HepG2 (cell line): ENCODE measurements around the gene VEZT. TPM values are rescaled to one million over a fixed set of nuclear protein-coding genes. Genes with fewer than 3 reads are reported as not detected.

ENCODE experiments used
- DMAP1 ChIP-seq: IDR thresholded peaks from 2 replicates; pipeline ENCODE4 v1.6.1; 2016
- EZH2 ChIP-seq: conservative IDR thresholded peaks from 2 replicates; pipeline ENCODE4 v1.6.1; 2012; ENCODE audit warnings: mild to moderate bottlenecking, low read depth, low read length, moderate library complexity
- FOXP1 ChIP-seq, 2 experiments: fragments of 450-650 bp in 1 of 2; IDR thresholded peaks; 2 replicates each; pipeline ENCODE4 v1.6.1; 2017 to 2018; ENCODE audit warnings: antibody characterized with exemption in 1 of 2
- KAT8 ChIP-seq: IDR thresholded peaks from 2 replicates; pipeline ENCODE4 v1.6.1; 2016; ENCODE audit warnings: missing genetic modification reagents, missing compliant biosample characterization
- KLF12 ChIP-seq: sonication (generic); formaldehyde crosslinking; IDR thresholded peaks from 2 replicates; pipeline ENCODE4 v1.4.0; 2020; ENCODE audit warnings: missing genetic modification reagents, borderline replicate concordance
- MEIS1 ChIP-seq: sonication (generic); formaldehyde crosslinking; IDR thresholded peaks from 2 replicates; pipeline ENCODE4 v1.9.0; 2021; ENCODE audit warnings: mild to moderate bottlenecking, missing genetic modification reagents, moderate library complexity, borderline replicate concordance
- NCOA2 ChIP-seq: sonication (generic); formaldehyde crosslinking; IDR thresholded peaks from 2 replicates; pipeline ENCODE4 v1.8.0; 2022; ENCODE audit warnings: inconsistent platforms
- SALL1 ChIP-seq: sonication (generic); formaldehyde crosslinking; IDR thresholded peaks from 2 replicates; pipeline ENCODE4 v1.8.0; 2022; ENCODE audit warnings: mild to moderate bottlenecking, missing genetic modification reagents
- SIX4 ChIP-seq: sonication (generic); formaldehyde crosslinking; IDR thresholded peaks from 2 replicates; pipeline ENCODE4 v1.4.0; 2020; ENCODE audit warnings: missing genetic modification reagents
- SSRP1 ChIP-seq: IDR thresholded peaks from 2 replicates; pipeline ENCODE4 v1.6.1; 2016; ENCODE audit warnings: control low read depth
- THAP11 ChIP-seq: IDR thresholded peaks from 2 replicates; pipeline ENCODE4 v1.6.1; 2016; ENCODE audit warnings: missing biosample characterization, missing genetic modification reagents
- ZBTB42 ChIP-seq: sonication (generic); formaldehyde crosslinking; IDR thresholded peaks from 2 replicates; pipeline ENCODE4 v1.5.0; 2020; ENCODE audit warnings: mild to moderate bottlenecking, missing genetic modification reagents
- ZNF282 ChIP-seq: fragments of 450-650 bp; IDR thresholded peaks from 2 replicates; pipeline ENCODE4 v1.6.1; 2018; ENCODE audit not compliant: partially characterized antibody
- ZNF501 ChIP-seq: sonication (generic); formaldehyde crosslinking; IDR thresholded peaks from 2 replicates; pipeline ENCODE4 v1.5.1; 2020; ENCODE audit warnings: mild to moderate bottlenecking, moderate library complexity, missing genetic modification reagents
- ZNF800 ChIP-seq: sonication (generic); formaldehyde crosslinking; IDR thresholded peaks from 2 replicates; pipeline ENCODE4 v1.4.0; 2020; ENCODE audit warnings: missing genetic modification reagents
- polyA plus RNA-seq, 8 experiments: library from polyadenylated mRNA; depleted of rRNA in 3 of 8; stranded (reverse) in 7 of 8; unstranded in 1 of 8; fragments of >200 nt; fragmentation: Illumina TruSeq in 4 of 8; extraction: Trizol in 4 of 8; gene quantifications; 2 replicates each; pipeline versions ENCODE4 v1.2.1 to v1.2.3, GENCODE V29; 2011 to 2016; ENCODE audit warnings: low read depth in 4 of 8, missing spikeins in 1 of 8, mixed read lengths in 1 of 8; ENCODE audit not compliant: insufficient read depth in 1 of 8
- total RNA-seq, 5 experiments: library from RNA; depleted of rRNA; stranded (reverse); fragments of >200 nt; fragmentation: Illumina TruSeq; extraction: Trizol; gene quantifications; 2 replicates each; pipeline ENCODE4 v1.2.3, GENCODE V29; 2016; ENCODE audit warnings: low read depth in 1 of 5
- TF ChIP-seq, protein P1 (sequence below): IDR thresholded peaks from 2 replicates; pipeline ENCODE4 v1.4.0; 2020; ENCODE audit warnings: mild to moderate bottlenecking, missing genetic modification reagents
- TF ChIP-seq, protein P2 (sequence below): sonication (generic); formaldehyde crosslinking; IDR thresholded peaks from 2 replicates; pipeline ENCODE4 v1.4.0; 2020; ENCODE audit warnings: missing genetic modification reagents; ENCODE audit errors: not compliant biosample characterization
- TF ChIP-seq, protein P3 (sequence below): sonication (generic); formaldehyde crosslinking; IDR thresholded peaks from 2 replicates; pipeline ENCODE4 v1.4.0; 2020; ENCODE audit warnings: missing genetic modification reagents, borderline replicate concordance
- TF ChIP-seq, protein P4 (sequence below), 2 experiments: fragments of 450-650 bp in 1 of 2; sonication (generic) in 1 of 2; formaldehyde crosslinking; IDR thresholded peaks; 2 replicates each; pipeline versions ENCODE4 v1.5.0 to v1.8.0; 2020 to 2022; ENCODE audit warnings: mild to moderate bottlenecking in 1 of 2, missing genetic modification reagents in 1 of 2
- TF ChIP-seq, protein P5 (sequence below): sonication (generic); formaldehyde crosslinking; IDR thresholded peaks from 2 replicates; pipeline ENCODE4 v1.4.0; 2020; ENCODE audit warnings: missing genetic modification reagents, mild to moderate bottlenecking, borderline replicate concordance

Gene VEZT
- total and polyA plus RNA-seq, 2 of the 13 experiments (the other 11 are each of a cell fraction or from before 2014, with no cell fraction given): 35.5 to 51.6 TPM

- TF ChIP-seq, protein P1, sequence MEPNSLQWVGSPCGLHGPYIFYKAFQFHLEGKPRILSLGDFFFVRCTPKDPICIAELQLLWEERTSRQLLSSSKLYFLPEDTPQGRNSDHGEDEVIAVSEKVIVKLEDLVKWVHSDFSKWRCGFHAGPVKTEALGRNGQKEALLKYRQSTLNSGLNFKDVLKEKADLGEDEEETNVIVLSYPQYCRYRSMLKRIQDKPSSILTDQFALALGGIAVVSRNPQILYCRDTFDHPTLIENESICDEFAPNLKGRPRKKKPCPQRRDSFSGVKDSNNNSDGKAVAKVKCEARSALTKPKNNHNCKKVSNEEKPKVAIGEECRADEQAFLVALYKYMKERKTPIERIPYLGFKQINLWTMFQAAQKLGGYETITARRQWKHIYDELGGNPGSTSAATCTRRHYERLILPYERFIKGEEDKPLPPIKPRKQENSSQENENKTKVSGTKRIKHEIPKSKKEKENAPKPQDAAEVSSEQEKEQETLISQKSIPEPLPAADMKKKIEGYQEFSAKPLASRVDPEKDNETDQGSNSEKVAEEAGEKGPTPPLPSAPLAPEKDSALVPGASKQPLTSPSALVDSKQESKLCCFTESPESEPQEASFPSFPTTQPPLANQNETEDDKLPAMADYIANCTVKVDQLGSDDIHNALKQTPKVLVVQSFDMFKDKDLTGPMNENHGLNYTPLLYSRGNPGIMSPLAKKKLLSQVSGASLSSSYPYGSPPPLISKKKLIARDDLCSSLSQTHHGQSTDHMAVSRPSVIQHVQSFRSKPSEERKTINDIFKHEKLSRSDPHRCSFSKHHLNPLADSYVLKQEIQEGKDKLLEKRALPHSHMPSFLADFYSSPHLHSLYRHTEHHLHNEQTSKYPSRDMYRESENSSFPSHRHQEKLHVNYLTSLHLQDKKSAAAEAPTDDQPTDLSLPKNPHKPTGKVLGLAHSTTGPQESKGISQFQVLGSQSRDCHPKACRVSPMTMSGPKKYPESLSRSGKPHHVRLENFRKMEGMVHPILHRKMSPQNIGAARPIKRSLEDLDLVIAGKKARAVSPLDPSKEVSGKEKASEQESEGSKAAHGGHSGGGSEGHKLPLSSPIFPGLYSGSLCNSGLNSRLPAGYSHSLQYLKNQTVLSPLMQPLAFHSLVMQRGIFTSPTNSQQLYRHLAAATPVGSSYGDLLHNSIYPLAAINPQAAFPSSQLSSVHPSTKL (CRISPR knock-in tag): peak; percentile 68
- peak; percentile 73 for TF ChIP-seq SALL1 (CRISPR knock-in tag)
- TF ChIP-seq ZBTB42 (CRISPR knock-in tag): no peak
- TF ChIP-seq ZNF800 (CRISPR knock-in tag): no peak
- TF ChIP-seq EZH2: no peak
- peak; percentile 49; the same call in 1 of the 2 replicates for TF ChIP-seq MEIS1
- TF ChIP-seq SSRP1 (CRISPR knock-in tag): 0 out of 2 replicates have a peak, but pooled peaks have one; percentile 35
- peak; percentile 32; the same call in 1 of the 2 replicates for TF ChIP-seq NCOA2 (CRISPR knock-in tag)
- peak; percentile 51; the same call in 1 of the 2 replicates for TF ChIP-seq KAT8 (CRISPR knock-in tag)
- TF ChIP-seq, protein P2, sequence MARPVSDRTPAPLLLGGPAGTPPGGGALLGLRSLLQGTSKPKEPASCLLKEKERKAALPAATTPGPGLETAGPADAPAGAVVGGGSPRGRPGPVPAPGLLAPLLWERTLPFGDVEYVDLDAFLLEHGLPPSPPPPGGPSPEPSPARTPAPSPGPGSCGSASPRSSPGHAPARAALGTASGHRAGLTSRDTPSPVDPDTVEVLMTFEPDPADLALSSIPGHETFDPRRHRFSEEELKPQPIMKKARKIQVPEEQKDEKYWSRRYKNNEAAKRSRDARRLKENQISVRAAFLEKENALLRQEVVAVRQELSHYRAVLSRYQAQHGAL (CRISPR knock-in tag): no peak
- TF ChIP-seq, protein P3, sequence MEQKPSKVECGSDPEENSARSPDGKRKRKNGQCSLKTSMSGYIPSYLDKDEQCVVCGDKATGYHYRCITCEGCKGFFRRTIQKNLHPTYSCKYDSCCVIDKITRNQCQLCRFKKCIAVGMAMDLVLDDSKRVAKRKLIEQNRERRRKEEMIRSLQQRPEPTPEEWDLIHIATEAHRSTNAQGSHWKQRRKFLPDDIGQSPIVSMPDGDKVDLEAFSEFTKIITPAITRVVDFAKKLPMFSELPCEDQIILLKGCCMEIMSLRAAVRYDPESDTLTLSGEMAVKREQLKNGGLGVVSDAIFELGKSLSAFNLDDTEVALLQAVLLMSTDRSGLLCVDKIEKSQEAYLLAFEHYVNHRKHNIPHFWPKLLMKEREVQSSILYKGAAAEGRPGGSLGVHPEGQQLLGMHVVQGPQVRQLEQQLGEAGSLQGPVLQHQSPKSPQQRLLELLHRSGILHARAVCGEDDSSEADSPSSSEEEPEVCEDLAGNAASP (CRISPR knock-in tag): peak; percentile 49; the same call in 1 of the 2 replicates
- TF ChIP-seq FOXP1 (IDR thresholded peaks at IDR 0.05): no peak
- TF ChIP-seq FOXP1 (CRISPR knock-in tag; IDR thresholded peaks at IDR 0.05): no peak
- TF ChIP-seq DMAP1 (CRISPR knock-in tag): no peak
- TF ChIP-seq, protein P4, sequence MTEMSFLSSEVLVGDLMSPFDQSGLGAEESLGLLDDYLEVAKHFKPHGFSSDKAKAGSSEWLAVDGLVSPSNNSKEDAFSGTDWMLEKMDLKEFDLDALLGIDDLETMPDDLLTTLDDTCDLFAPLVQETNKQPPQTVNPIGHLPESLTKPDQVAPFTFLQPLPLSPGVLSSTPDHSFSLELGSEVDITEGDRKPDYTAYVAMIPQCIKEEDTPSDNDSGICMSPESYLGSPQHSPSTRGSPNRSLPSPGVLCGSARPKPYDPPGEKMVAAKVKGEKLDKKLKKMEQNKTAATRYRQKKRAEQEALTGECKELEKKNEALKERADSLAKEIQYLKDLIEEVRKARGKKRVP (CRISPR knock-in tag; IDR thresholded peaks at IDR 0.05): no peak
- TF ChIP-seq ZNF501 (CRISPR knock-in tag): no peak
- no peak for TF ChIP-seq KLF12 (CRISPR knock-in tag)
- TF ChIP-seq, protein P5, sequence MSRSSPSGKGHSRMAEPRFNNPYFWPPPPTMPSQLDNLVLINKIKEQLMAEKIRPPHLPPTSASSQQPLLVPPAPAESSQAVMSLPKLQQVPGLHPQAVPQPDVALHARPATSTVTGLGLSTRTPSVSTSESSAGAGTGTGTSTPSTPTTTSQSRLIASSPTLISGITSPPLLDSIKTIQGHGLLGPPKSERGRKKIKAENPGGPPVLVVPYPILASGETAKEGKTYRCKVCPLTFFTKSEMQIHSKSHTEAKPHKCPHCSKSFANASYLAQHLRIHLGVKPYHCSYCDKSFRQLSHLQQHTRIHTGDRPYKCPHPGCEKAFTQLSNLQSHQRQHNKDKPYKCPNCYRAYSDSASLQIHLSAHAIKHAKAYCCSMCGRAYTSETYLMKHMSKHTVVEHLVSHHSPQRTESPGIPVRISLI (CRISPR knock-in tag): peak; percentile 38; the same call in 1 of the 2 replicates
- no peak for TF ChIP-seq ZNF282
- TF ChIP-seq THAP11 (CRISPR knock-in tag): peak; percentile 65
- no peak for TF ChIP-seq SIX4 (CRISPR knock-in tag)
Measured at GRCh38 chr12:95336387-95337067, 118.9 kb downstream of the VEZT start (continued).
